Subcutaneous adipose tissue (tissue), 4 donors: ENCODE data around the gene BTF3L4. TPM values are rescaled to one million over a fixed set of nuclear protein-coding genes. Genes with fewer than 3 reads are reported as not detected.

ENCODE experiments used
- total RNA-seq, 4 donors: library from RNA; depleted of rRNA; stranded (reverse); fragments of >200 nt; gene quantifications; one replicate each; pipeline ENCODE4 v1.1.0, GENCODE V29; 2016
- TF ChIP-seq, protein P1 (sequence below): fragments of 450-650 bp; IDR thresholded peaks from one replicate; pipeline ENCODE4 v1.5.1; 2016; ENCODE audit warnings: low read depth, mild to moderate bottlenecking, control low read depth, antibody characterized with exemption, moderate library complexity

BTF3L4 gene
- total RNA-seq, 4 donors from 2014 or later: 44.3 to 85.8 (median 53.6) TPM

DNA sequence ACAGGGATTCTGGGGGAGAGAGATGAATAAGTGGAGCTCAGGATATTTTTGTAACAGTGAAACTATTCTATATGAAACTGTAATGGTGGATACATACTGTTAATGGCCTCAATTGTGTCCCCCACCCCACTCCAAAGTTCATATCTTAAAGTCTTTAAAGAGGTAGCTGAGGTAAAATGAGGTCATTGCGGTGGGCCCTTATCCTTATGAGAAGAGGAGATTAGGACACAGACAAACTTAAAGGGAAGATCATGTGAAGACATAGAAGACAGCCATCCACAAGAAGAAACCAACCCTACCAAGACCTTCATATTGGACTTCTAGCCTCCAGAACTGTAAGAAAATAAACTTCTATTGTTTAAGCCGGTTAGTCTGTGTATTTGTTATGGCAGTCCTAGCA, 10.9 kb upstream of the BTF3L4 start:
- TF ChIP-seq, protein P1, sequence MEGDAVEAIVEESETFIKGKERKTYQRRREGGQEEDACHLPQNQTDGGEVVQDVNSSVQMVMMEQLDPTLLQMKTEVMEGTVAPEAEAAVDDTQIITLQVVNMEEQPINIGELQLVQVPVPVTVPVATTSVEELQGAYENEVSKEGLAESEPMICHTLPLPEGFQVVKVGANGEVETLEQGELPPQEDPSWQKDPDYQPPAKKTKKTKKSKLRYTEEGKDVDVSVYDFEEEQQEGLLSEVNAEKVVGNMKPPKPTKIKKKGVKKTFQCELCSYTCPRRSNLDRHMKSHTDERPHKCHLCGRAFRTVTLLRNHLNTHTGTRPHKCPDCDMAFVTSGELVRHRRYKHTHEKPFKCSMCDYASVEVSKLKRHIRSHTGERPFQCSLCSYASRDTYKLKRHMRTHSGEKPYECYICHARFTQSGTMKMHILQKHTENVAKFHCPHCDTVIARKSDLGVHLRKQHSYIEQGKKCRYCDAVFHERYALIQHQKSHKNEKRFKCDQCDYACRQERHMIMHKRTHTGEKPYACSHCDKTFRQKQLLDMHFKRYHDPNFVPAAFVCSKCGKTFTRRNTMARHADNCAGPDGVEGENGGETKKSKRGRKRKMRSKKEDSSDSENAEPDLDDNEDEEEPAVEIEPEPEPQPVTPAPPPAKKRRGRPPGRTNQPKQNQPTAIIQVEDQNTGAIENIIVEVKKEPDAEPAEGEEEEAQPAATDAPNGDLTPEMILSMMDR: no peak

DNA sequence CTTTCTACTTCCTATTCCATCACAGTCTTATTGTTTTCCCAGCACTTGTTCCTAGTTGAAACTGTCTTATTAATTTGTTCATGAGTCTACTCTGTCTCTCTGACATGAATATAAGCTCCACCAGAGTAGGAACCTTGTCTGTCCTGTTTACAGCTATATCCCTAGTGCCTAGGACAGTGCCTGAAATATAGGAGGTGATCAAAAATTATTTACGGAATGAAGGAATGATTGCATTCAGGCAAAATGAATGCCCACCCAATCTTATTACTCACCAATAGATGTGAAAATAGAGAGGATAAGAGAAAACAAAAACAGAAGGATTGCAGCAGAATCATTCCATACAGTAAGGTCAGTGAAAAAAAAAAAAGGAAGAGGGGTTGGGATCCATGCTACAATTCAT, 2.2 kb upstream of the BTF3L4 start:
- TF ChIP-seq, protein P1: no peak

DNA sequence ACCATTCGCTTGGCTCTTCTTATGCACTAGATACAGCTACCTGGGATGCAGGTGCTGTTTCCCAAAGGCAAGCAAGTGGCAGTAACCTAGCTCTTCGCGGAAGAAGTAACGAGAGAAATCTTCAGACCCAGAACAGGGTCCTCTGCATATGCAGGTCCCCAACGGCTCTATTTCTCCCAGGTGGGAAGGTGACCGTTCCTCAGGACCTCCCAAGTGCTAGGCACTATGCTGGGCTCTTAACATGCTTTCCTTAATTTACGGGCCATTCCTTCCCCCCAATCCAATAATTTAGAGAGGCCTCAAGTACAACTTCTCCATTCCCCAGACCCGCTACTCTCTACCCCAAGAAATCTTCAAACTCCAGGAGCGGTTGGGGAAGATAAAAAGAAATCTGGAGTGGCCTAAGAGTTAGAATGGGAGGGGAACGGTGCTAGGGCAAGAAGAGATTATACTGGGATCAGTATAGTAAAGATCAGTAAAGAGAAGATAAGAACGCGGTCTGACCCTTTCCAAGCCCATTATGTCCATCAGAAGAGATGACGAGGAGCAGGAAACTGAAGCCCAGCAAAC, 1.5 kb upstream of the BTF3L4 start:
- TF ChIP-seq, protein P1: no peak

DNA sequence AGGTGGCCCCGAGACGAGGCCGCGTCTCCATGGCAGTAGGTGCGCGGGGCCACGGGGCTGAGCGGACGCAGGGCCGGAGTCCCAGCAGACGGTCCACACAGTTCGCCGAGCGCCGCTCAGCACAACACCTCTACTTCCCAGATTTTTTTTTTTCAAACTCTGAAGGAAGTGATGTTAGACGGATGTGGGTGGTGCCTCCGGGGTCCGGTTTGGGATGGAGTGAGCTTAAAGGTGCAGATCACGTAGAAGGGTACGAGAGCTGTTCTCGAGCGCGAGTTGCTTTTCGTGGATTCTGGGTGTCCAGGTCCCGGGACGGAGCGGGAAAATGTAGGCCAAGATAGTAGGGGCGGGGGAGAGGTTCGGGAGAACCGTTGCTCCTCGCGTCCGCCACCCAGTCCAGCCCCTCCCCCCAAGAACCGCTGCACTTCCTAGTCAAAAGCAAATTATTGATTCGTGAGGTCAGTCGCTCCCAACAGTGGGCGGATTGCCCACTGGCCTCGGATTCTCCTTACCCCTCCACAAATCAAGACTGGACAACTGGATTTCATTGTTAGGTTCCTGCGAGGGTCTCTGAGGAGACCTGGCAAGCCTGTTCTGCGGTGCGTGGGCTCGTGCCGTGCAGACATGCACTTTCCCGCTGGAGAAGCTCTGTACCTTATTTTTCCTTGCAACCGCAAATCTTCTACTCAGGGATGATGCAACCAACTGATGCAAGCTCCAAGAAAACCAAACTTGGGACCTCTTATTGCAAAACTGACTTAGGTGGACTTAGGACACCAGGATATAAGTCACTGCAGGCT, 829 bp upstream of the BTF3L4 start, which contains the start of gene TXNDC12:
TSS of gene TXNDC12 (minus strand) at position 126 of the 800 bp plus-strand sequence. CDS start at position 31, 95 bp downstream.
- TF ChIP-seq, protein P1: no peak

DNA sequence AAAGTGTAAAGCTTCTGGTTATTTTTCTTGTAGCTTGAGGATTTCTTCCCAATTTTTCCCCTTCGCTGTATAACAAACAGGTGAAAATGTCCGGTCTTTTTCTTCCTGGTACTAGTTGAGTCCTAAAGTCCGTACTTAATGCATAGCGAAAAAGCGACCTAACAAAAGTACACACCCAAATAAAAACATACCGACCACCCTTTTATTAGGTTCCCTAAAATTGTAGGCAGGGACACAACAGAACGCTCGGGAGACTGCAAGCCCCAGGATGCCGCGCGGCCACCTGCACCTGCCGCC, 281 bp upstream of the BTF3L4 start:
- TF ChIP-seq, protein P1: no peak

DNA sequence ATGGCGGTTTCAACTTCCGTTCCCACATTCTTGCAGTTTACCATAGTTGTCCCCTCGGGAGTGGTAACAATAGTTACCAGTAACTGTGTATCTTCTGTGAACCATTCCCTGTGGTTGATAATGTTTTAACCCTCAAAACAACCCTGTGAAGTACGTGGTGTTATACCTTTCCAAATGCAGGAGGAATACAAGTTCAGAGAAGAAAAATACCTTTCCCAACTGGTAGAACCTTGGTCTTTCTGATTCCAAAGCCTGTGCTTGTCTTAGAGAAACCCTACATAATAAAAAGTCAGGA, 789 bp downstream of the BTF3L4 start:
- TF ChIP-seq, protein P1: no peak

DNA sequence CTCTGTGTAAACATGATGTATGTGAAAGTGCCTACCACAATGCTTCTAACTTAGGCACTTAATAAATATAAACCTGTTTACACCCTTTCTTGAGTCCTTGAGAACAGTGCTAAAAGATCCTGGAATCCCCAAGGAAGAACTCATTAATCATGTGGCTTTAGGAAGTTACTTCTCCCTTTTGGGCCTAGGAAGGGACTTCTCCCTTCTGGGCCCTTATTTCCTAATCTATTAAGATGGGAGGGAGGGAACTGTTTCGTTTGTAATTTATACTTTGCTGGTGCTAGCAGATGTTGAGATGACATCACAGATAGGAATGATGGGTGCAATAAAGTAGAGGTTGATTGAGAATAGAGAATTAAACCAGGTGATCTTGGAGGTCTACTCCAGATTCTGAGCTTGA, 1.2 kb downstream of the BTF3L4 start:
- TF ChIP-seq, protein P1: no peak
